Stimulated activated CD4-positive, alpha-beta T cell treated with anti-CD3 and anti-CD28 coated beads, Interleukin-1b, Interleukin-23, amount 100 ng/mL, for 1 hour (primary cell): ENCODE measurements around the gene GMPR2.
A peak's percentile ranks its signal among the peaks of the same experiment; 100 is the strongest.
"Not testable (repeated sequence)": the region's sequence is repeated elsewhere in the genome, so short reads cannot be mapped to it uniquely, and the experiment has no call there.

Experiments
- DNase-seq, 2 donors: peaks; one replicate each; pipeline ENCODE4 v3.0.0-alpha.2; 2020; ENCODE audit warnings: low read depth in 2 of 2

Gene GMPR2

DNA sequence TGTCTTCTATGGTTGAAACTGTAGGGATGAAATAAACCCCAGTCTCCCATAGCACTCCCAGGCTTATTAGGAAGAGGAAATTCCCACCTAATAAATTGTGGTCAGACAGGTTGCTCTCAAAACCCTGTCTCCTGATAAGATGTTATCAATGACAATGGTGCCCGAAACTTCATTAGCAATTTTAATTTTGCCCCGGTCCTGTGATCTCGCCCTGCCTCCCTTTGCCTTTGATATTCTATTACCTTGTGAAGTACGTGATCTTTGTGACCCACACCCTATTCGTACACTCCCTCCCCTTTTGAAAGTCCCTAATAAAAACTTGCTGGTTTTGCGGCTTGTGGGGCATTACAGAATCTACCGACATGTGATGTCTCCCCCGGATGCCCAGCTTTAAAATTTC lies 30.2 kb upstream of the GMPR2 start:
- DNase-seq = not testable (repeated sequence)

GRCh38 chr14:24203249-24203886 lies 29.4 kb upstream of the GMPR2 start:
- DNase-seq = not testable (repeated sequence)

DNA sequence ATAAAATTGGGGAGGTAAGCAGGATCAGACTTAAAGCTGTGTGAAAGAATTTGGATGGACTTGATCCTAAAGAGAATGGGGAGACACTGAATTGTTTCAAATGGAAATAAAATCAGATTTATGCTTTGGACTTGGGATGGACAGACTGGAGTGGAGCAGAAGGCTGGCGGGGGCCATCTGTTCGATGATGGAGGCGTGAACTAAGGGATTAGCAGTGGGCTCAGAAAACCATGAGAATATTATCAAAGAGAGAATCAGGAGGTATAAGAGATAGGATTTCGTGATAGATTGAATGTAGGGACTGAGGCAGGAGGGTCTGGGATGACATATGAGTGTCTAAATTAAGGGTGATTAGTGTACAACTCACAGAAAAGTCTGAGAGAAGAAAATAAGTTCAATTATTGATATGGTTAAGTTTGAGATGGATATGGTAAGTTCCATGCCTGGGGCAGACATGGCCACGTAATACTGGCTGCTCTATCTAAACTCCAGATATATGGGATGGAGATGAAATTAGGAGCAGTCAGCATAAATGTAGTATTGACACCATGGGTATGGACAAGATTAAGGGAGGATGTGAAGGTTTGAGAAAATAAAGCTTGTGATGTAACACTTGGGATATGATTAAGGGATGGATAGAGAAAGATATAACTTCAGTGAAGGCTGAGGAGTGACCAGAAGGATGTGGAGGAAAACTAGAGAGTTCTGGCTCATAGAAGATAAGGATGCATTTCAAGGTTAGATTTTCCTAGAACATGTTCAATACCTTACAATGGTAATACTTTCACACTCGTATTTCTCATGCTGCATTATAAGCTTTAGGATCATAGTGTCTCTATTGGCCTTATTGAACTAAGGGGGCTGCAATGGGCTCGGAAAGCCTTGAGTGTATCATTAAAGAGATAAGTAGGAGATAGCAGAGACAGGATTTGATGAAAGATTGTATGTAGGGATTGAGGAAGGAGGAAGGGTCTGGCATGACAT lies 28.3 kb upstream of the GMPR2 start:
- no peak for DNase-seq

GRCh38 chr14:24206260-24207103 lies 26.2 kb upstream of the GMPR2 start:
- DNase-seq = no peak

DNA sequence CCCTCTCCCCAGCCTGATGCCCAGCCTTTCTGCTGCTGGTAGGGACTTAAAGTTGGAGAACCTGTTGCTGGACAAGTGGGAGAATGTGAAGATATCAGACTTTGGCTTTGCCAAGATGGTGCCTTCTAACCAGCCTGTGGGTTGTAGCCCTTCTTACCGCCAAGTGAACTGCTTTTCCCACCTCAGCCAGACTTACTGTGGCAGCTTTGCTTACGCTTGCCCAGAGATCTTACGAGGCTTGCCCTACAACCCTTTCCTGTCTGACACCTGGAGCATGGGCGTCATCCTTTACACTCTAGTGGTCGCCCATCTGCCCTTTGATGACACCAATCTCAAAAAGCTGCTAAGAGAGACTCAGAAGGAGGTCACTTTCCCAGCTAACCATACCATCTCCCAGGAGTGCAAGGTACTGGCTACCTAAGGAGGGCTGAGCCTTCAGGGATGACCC lies 25.6 kb upstream of the GMPR2 start:
- no peak for DNase-seq

DNA sequence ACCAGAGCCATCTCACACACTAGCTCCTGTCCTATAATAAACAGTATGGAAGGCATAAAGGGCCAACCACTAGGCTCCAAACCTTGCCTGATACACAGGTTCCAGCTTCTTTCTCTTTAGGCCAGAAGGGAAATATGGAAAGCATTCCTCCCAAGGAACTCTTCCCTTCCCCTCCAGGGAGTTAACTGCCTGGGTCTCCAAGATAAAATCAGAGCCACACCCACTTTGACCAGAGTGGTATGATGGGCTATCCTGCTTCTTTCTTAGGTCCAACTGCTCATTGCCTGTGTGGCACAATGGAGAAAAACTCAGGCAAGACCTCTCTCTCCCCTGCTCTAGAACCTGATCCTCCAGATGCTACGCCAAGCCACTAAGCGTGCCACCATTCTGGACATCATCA lies 25.1 kb upstream of the GMPR2 start:
- DNase-seq = no peak

- no peak for DNase-seq
Observed at GRCh38 chr14:24211311-24211710, 21.4 kb upstream of the GMPR2 start.

DNA sequence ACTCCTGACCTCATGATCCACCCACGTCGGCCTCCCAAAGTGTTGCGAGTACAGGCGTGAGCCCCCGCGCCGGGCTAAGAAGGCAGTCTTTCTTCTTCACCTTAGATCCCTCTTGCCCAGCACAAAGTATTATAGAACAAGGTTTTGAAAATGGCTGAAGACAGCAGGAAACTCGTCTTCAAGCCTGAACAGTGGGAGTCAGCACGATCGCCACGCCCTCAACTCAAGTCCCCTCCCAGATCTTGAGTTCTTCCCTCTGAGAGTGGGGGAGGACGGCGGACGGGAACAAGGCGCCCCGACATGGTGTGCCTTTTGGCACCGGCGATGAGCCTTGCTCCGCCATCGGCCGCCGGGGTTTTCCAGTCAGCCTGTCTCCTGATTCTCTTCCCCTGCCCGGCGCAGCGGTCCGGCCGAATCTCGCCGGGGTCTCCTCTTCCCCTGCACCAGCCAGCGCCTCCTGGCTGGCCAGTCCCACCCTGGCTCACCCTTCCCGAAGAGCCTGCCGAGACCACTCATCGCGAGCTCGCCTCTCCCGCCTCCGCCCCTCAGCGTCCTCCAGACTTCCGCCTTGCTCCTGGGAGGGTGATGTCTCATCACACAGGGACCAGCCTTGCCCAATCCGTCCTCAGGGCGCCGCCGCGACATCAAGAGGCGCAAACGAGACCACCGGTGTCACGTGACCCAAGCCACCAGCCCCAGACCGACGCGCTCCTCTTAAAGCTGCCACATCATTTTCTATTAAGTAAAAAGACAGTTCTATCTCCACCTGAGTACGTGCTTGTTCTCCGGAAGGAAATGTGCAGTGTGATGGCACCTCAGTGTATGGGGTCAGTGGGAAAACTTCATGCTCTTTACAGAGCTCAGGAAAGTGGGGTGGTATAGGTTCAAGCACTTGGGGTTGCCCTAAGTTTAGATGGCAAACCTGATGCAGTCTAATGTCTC lies 19.5 kb upstream of the GMPR2 start, which contains the start of gene CHMP4A:
Gene CHMP4A, minus strand, starts transcription at position 565 of the 942 bp plus-strand sequence. Its CDS starts 49 bp downstream, at position 516.
- DNase-seq = peak; percentile 79 to 87

DNA sequence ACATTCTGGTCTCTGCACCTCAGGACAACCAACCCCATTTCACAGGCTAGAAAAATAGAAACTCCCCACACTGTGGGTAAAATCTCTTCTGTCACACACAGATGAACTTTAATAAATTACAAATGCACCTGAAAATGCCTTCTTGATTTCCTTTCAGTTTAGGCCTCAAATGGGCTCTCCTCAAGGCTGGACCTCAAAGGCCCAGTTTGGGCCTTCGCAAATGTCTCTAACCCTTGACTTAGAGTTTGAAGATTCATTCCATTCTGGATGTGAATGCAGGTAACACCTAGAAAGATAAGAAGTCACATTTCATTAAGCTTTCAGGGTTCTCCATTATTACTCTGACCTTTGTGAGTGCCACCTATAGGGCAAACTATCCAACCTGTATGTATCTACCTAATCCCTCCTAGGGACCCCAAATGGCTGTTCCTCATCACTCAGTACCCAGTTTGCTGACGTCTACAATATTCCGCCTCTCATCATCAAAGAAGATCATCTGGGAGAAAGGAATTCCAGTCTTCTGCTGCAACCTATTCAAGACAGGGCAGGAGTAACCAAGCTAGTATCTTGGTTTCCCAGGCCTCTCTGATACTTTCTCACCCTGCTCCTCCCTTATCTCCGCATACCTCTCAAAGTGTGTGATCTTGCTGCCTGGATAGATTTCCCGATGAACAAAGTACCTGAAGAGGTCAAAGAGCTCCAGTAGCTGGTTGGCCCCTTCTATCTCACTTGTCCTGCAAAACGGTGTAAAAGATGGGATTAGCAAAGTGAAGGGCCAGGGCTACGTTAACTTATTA lies 18.7 kb upstream of the GMPR2 start:
- no peak for DNase-seq

GRCh38 chr14:24215495-24216344 lies 17.0 kb upstream of the GMPR2 start, which contains the start of gene MDP1:
TSS of gene MDP1 (minus strand) at chr14:24216066. CDS start at chr14:24215955, 111 bp downstream.
- peak; percentile 57 to 59 for DNase-seq

GRCh38 chr14:24216345-24216699 lies 16.4 kb upstream of the GMPR2 start:
- DNase-seq = no peak

DNA sequence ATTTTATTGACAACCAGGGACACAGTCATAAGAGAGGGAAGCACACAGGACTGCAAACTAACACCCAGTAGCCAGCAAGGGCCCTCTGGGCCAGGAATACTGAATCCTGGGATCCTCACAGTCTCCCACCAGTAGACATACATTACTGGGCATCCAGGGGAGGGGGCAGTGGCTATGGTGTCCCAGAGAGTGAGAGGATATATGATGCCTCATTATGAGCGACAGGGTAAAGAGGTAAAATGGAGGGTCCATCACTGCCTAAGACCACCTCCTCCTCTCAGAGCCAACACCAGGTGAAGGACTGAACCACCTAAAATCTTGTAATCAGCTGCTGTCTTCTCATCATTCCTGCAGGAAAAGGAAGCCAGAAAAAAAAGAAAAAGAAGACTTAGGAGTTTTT lies 15.9 kb upstream of the GMPR2 start:
- not testable (repeated sequence) for DNase-seq

- no peak for DNase-seq
Observed at GRCh38 chr14:24219080-24219479, 13.6 kb upstream of the GMPR2 start.

GRCh38 chr14:24219521-24219920 lies 13.2 kb upstream of the GMPR2 start:
- DNase-seq = no peak

GRCh38 chr14:24222987-24223386 lies 9.7 kb upstream of the GMPR2 start:
- DNase-seq = not testable (repeated sequence)

DNA sequence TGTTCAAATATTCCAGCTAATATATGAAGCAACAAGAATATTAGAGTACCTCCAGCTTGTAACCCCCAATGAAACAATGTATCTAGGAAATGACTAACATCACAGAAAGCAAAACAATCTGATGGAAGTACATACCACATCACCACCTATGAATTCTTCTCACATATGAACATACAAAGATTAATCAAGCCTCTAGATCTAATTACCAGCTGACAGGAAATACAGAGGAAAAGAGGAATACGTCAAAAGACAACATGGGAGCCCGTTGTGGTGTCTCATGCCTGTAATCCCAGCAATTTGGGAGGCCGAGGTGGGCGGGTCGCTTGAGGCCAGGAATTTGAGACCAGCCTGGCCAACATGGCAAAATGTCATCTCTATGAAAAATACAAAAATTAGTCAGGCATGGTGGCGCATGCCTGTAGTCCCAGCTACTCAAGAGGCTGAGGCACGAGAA lies 8.1 kb upstream of the GMPR2 start:
- no peak for DNase-seq

- no peak for DNase-seq
Observed at GRCh38 chr14:24226473-24226872, 6.3 kb upstream of the GMPR2 start.

DNA sequence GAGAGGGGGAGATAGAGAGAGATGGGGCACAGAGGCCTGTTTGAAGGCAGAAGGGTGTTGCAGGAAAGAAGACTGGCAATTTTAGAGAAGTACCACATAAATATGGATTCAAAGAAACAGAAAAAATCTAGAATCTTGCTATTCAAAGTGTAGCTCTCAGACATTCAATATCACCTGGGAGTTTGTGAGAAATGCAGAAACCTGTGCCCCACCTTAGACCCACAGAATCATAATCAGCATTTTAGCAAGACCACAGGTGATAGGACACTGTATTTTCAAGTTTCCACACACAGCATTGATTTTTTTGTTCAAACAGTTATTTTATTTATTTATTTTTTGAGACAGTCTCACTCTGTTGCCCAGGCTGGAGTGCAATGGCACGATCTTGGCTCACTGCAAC lies 3.8 kb upstream of the GMPR2 start:
- no peak for DNase-seq
